HG03139 (cell line): Measurements from ENCODE around the gene LIMS4.
"Not testable (repeated sequence)": the region's sequence is repeated elsewhere in the genome, so short reads cannot be mapped to it uniquely, and the experiment has no call there.

Experiments used
- ATAC-seq: cut with Tn5 transposase; IDR thresholded peaks from one replicate; pipeline ENCODE4 v1.9.1; 2021; ENCODE audit not compliant: unreplicated experiment

Gene LIMS4

DNA sequence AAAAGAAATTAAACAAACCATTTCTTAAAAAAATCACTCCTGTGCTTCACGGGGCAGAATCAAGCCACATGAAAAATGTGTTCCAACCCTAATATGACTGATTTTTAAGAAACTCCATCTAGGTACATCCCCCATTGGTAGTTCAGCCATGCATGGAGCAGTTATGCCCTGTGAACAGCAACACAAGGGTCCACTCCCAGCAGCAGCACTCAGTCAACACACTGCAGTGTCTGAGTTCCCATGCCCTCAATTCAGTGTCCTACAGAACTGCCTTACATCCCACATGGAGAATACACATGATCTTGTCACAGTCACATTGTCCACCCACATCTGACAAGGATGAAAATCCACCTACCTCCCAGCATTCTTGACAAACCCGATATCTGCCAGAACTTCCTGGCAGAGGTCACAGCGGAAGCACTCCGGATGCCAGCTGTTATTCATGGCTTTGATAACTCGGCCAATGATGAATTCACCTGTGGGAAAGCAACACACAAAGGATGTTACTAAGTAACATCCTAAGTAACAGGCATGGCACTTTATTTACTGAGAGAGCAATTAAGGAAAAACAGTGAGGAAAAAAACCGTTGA, 17.4 kb downstream of the LIMS4 start:
- ATAC-seq: not testable (repeated sequence)

DNA sequence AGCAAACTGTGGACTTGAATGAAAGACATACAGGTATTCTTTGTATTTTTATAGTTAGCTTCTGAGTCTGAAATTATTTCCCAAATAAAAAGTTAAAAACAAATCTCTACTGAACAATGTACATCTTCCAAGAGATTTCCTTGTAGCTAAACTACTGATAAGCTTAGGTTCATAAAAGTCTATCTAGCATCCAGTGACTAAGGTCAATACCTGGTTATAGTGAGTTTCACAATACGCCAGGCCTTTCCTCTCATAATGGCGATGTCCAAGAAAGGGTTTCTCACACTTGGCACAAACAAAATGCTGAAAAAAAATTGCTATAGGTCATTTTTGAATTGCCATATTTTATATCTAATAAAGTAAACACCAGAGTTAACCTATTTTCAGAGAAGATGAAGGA, 21.7 kb downstream of the LIMS4 start:
- ATAC-seq: not testable (repeated sequence)

DNA sequence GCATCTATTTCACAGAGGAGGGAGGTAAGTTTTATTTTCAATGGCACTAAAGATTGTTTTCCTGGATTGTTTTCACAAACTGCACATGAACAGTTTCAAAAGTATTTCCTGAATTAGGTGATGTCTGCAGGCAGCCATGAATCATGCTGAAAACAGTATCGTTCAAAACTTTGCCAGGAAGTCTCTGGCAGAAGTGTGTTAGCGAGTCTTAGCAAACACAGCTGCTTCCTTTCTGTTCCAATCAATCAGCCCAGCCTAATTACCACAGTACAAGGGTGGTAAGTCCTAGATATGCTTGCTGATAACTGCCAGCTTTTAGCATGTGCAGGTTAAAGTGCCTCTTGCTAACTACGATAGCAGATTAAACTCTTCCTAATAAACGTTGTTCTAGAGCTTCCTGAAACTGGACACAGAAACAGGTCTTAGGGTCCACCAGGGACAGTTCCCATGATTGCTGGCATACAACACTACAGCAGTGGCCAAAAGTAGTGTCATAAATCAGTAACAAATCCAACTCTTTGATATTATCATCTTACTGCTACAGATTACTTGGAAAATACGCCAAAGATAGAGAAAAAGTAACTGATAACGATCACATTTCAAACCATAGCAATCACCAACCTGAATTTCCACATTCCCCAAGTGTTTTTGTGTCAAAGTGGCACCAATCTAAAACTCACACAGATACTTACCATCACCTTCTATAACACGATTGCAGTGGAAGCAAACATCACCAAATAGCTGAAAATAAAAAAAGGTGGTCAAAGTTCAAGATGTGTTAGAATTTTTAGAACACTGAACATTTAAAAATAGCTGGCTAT, 23.3 kb downstream of the LIMS4 start:
- not testable (repeated sequence) for ATAC-seq

DNA sequence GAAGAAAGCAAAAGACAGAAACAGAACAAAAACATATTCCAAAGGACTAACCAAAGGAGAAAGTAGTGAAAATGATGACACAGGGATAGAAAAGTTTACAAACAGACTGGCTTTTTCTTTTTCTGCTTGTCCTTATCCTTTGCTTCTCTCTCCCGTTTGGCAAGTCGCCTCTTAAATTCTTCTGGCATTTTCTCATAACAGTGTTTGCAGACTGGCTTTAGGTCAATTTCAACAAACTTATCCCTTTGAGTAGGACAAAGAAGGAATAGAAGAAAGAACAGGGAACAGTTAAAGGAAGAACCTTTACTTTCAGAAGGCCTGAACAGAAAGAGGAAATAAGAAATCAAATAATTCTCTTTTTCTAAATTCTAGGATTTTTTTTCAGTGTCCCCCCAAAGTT, 26.0 kb downstream of the LIMS4 start:
- ATAC-seq: not testable (repeated sequence)

DNA sequence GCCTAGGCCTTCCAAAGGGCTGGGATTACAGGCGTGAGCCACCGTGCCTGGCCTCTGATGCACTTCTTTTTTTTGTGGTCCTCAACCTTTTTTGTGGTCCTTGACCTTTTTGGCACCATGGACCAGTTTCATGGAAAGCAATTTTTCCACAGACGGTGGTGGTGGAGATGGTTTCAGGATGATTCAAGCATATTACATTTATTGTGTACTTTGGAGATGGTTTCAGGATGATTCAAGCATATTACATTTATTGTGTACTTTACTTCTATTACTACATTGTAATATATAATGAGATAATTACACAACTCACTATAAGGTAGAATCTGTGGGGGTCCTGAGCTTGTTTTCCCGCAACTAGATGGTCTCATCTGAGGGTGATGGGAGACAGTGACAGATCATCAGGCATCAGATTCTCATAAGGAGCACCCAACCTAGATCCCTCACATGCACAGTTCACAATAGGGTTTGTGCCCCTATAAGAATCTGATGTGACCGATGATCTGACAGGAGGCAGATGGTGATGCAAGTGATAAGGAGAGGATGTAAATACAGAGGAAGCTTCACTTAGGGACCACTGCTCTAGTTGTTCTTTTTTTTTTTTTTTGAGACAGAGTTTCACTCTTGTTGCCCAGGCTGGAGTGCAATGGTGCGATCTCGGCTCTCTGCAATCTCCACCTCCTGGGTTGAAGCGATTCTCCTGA, 29.2 kb downstream of the LIMS4 start:
- not testable (repeated sequence) for ATAC-seq

DNA sequence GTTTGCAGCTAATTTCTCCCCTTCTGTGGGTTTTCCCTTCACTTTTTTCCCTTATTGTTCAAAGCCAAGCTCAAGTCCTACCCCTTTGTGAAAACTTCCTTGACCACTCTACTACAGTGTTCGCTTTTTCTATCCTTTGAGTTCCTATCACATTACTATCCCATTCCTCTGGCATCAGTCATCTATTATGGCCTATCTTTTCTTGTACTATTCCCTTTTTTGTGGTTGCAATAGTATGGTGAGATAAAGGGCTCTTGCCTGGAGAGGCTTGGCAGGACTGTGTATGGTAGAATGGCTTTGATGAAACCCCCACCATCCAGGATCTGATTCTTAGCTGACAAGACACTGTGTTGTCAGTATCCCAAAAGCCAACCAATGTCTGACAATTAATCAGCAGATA, 30.7 kb downstream of the LIMS4 start:
- not testable (repeated sequence) for ATAC-seq

DNA sequence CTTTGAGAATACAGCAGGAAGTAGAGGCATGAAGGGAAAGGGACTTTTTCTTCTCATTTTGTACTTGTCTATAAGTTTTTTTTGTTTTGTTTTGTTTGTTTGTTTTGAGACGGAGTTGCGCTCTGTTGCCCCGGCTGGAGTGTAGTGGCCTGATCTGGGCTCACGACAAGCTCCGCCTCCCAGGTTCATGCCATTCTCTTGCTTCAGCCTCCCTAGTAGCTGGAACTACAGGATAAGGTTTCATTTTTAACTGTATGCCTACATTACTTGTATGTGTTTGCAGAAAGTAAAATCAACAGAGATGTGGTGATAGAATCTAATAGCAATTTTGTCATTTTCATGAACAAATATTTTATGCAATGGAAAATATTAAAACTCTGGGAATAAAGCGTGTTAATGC, 38.1 kb downstream of the LIMS4 start:
- not testable (repeated sequence) for ATAC-seq

DNA sequence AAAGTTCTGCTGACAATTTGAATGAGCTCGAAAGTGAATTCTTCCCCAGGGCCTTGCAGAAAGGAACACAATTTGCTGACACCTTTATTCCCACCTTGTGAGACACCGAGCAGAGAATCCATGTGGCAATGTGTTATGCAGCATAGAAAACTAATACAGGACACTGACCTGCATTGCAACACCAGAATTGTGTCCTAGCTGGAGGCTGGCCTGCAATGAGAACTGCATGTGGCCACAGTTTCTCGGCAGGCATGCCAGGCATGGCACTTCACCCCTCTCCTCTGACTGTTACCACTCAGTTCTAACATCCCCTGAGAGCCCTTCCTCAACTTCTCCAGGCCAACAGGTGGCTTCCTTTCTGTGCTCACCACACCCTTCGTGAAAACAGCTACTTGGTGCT, 46.9 kb downstream of the LIMS4 start:
- ATAC-seq: not testable (repeated sequence)

DNA sequence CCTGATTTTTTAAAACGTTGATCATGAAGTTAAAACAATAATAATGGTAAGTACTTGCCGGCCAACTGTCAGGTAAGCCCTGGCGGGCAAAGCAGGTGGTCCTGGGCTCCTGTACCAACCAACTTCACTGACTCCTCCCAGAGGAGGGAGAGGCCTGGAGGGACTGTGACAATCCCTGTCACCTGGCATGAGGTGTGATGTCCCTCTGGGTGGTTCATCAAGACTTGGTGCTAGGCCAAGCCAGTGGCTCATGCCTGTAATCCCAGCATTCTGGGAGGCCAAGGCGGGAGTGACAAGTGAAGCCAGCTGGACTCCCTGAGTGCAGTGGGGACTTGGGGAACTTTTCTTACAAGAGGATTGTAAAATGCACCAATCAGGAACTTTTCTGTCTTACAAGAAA, 48.2 kb downstream of the LIMS4 start:
- not testable (repeated sequence) for ATAC-seq

DNA sequence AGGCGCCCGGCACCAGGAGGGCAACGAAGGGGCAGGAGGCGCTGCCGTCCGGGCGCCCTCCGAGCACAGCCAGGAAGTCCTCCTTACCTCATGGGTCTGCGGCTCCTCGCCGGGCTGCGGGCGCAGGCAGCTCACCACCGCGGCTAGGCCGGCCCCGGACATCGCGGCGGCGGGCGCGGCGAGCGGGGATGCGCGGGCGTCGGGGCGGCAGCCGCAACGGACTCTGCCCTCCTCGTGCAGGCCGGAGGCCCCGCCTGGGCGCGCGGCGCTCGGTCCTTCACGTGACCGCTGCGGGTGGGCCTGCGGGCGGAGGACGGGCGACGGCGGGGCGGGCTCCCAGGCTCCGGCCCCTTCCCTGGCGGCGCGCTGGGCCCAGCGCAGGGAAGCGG, 49.0 kb downstream of the LIMS4 start:
- not testable (repeated sequence) for ATAC-seq

DNA sequence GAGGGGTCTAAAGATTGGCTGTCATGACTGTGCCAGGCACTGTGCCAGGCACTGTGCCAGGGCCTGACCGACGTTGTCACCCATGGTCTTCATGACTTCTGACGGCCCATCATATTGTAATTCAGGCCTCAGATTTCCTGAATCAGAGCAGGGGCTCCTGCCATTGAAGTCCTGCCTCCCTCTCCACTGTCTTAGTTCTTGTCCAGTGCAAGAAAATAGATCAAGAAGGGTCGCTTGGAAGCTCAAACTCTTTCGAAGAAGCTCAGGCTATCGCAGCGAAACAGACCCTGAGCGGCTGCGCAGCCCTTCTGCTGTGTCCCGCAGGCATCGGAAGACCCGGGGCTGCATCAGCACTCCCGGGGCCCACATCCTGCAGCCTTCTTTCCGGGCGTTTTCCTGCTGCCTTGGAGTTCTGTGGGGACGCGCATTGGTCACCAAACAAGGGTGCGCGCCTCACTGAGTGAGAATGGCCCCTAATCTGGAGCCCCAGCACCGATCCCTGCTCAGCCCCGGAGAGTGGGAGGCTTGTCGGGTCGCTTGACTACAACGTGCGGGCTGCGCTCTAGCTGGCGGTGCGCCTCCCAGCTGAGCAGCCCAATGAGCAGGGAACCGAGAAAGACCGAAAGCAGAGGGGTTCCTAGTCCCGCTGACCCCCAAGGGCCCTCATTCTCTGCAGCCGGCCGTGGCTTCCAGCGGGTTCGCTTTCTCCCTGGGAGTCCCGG, 49.6 kb downstream of the LIMS4 start:
- not testable (repeated sequence) for ATAC-seq

DNA sequence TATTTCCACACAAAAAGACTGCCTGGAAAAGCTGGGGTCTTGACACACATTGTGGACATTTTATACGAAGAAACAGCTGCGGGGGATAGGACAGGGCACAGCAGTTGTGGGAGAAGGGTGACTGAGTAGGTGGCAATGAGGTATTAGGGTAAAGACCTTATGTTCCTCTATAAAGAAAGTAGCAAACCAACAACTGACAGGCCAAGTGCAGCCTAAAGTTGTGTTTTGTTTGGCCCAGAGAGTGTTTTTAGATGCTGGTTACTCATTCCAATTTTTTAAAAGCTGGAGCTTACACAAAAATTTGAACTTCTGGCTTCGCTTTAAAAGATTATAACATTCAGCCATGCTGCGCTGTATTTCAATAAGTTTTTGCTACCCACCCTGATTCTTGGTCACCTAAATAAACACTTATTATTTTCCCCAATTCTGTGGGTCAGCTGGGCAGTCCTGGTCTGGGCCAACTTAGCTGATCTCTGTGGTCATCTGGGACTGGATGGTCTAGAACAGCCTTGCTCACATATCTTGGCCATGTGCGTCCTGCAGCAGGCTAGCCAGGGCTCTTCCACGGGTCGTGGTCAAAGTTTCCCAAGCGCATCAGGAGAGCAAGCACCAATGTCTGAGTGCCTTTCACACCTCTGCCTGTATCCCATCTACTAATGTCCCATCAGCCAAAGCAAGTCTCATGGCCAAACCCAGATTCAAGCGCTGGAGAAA, 51.8 kb downstream of the LIMS4 start:
- ATAC-seq: not testable (repeated sequence)

DNA sequence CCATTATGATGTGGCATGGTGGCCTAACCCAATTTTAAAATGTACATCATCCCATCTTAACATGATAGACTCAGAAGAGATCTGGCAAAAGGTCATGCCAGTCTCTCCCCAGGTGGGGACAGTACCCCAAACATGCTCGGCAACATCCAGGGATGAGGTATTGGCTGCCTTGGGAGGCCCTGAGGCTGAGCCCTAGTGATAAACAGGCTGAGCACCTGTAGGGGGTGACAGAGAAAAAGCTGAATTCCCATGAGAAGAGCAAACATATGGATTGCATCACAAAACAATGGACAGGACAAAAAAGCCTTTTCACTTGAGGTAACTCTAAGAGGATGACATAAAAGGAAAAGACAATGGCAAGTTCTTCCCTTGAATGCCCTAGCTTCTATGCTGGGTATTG, 65.5 kb downstream of the LIMS4 start:
- not testable (repeated sequence) for ATAC-seq

DNA sequence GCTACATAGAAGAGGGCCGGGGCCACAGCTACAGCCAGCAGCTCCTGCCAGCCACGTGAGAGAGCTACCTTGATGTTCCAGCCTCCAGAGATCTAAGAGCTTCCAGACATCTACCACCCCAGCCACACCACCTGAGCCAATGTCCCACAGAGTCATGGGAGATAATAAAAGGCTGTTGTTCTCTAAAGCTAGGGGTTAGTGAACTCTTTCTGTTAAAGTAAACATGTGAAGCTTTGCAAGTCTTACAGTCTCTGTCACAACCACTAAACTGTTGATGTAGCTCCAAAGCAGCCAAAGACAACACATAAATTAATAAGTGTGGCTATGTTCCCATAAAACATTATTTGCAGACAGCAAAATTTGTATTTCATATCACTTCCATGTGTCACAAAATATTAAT, 67.6 kb downstream of the LIMS4 start:
- not testable (repeated sequence) for ATAC-seq

DNA sequence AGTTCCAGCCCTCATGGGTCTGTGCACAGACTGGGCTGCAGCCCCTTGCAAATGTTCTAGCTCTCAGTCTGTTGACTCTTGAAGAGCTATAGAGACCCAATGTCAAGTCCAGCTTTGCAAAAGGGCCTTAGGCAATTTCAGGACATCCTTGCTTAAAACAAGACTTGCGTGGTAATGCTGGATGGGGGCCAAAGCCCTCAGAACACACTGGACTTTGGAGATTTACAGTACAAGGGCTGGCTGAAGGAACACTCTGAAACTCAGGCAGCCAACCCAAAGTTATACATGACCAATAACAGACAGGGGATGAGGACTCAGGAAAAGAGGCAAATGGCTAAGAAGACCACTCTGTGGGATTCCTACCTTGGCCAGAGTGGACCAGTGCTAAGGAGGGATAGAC, 68.4 kb downstream of the LIMS4 start:
- not testable (repeated sequence) for ATAC-seq

DNA sequence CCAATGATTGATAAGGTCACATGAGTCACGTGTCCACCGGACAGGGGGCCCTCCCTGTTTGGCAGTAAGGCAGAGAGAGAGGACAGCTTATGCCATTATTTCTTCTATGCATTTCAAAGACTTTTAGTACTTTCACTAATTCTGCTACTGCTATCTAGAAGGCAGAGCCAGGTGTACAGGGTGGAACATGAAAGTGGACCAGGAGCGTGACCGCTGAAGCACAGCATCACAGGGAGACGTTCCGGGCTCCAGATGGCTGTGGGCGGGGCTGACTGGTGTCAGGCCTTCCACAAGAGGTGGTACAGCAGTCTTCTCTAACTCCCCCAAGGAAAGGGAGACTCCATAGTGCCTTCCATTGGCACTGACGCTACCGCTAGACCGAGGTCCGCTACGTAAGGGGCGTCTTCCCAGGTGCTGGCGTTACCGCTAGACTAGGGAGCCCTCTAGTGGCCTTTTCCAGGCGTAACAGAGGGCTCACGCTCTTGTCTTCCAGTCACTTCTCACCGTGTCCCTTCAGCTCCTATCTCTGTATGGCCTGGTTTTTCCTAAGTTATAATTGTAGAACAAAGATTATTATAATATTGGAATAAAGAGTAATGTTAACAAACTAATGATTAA, 71.5 kb downstream of the LIMS4 start:
- ATAC-seq: not testable (repeated sequence)

DNA sequence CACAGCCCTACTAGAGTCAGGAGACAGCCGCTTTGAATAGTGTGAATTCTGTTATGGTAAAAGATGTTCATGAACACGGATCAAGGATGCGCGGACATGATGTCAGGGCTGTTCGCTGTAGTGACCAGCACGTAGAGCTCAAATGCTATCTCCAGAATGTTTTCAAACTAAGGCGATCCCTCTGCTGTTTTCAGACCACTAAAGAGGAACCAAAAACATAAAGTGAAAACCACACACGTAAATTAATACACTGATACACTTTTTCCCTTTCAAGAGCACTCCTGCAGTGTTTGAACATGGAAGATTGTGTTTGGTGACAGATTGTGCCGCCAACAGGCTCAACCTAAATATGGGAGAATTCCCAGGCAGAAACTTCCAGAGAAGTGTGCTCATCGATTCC, 73.2 kb downstream of the LIMS4 start:
- ATAC-seq: not testable (repeated sequence)

DNA sequence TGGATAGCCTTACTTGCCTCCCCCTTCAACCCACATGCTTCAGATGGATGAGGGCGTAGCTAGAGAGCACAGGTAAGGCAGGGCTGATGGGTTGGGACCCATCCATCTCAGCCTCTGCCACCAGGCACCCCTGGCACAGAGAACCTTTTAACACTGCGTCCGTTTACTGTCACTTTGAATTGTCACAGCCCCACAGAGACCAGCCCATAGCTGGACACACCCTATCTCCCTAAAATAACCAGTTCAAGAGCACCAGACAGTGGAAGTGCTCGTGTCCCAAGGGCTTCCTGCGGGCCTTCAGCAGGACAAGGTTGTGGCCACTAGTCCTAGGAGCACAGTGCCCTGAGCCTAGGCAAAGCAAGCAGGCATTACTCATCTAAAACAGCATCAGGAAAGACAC, 76.6 kb downstream of the LIMS4 start:
- not testable (repeated sequence) for ATAC-seq
